Measurements from ENCODE around the gene ASGR1.

- TF ChIP-seq CTCF (IDR thresholded peaks at IDR 0.05; ENCODE audit: borderline replicate concordance, extremely low read depth, low read length, poor library complexity, severe bottlenecking) (no peak), EZH2 (IDR thresholded peaks at IDR 0.05; ENCODE audit: borderline replicate concordance, low read depth, low read length, severe bottlenecking) (no peak)
Measured at GRCh38 chr17:7223375-7223774, 44.2 kb upstream of the ASGR1 start.

All from DND-41 (cell line).